ENCODE data around the gene SLC22A13.
"Not testable (repeated sequence)": the region's sequence is repeated elsewhere in the genome, so short reads cannot be mapped to it uniquely, and the experiment has no call there.

SLC22A13 gene, protein sequence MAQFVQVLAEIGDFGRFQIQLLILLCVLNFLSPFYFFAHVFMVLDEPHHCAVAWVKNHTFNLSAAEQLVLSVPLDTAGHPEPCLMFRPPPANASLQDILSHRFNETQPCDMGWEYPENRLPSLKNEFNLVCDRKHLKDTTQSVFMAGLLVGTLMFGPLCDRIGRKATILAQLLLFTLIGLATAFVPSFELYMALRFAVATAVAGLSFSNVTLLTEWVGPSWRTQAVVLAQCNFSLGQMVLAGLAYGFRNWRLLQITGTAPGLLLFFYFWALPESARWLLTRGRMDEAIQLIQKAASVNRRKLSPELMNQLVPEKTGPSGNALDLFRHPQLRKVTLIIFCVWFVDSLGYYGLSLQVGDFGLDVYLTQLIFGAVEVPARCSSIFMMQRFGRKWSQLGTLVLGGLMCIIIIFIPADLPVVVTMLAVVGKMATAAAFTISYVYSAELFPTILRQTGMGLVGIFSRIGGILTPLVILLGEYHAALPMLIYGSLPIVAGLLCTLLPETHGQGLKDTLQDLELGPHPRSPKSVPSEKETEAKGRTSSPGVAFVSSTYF
- total RNA-seq = 0 to 0.36 (median 0.31) reads per million in 4 donors

DNA sequence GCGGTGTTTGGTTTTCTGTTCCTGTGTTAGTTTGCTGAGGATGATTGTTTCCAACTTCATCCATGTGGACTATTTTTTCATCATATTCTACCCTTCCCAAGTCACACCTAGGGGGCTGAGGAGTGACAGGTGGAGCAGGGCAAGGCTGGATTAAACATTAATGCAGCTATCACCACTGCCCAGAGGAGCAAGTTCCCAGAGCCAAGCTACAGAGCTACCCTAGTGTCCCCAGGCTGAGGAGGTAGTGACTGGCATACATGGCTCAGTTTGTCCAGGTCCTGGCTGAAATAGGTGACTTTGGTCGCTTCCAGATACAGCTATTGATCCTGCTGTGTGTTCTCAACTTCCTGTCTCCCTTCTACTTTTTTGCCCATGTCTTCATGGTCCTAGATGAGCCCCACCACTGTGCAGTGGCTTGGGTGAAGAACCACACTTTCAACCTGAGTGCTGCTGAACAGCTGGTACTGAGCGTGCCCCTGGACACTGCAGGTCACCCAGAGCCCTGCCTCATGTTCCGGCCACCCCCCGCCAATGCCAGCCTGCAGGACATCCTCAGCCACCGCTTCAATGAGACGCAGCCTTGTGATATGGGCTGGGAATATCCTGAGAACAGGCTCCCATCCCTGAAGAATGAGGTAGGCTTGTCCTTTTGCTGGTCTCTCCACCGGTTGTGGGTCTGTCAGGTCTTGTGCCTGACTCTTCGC is at the start of gene SLC22A13:
Gene SLC22A13 (plus strand): TSS at position 209 of the 704 bp plus-strand sequence. CDS start 49 bp downstream, at position 258.
- DNase-seq = no peak

DNA sequence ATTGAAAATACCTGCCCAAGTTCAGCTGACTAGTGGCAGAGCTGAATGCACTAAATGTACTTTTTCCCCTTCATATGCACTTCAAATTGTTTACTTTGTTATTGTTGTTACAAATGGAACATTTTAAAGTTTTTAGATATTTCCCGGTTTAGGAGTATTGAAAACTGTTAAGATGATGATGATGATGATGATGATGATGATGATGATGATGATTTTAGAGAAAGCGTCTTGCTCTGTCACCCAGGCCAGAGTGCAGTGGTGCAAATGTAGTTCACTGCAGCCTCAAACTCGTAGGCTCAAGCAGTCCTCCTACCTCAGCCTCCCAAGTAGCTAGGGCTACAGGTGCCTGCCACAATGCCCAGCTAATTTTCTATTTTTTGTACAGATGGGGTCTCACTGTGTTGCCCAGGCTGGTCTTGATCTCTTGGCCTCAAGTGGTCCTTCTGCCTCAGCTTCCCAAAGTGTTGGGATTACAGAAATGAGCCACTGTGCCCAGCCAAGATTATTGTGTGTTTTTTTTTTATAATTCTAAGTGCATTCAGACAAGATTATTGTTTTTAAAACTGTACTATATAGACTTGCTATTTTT is 45.9 kb upstream of the SLC22A13 start:
- DNase-seq = no peak

DNA sequence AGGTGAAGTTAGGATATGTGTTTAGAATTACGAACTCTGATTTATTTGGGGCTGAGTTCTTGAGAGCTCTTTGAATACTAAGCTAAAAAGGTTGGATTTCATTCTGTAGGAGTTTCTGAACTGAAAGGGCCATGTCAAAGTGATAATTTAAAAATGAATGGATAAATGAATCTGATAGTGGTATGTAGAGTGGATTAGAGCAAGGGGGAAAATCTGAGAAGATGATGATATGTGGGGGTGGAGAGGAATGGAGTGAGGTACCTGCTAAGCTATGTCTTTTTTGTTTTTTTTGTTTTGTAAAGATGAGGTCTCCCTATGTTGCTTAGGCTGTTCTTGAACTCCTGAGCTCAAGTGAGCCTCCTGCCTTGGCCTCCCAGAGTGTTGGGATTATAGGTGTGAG is 44.6 kb upstream of the SLC22A13 start:
- no peak for DNase-seq

DNA sequence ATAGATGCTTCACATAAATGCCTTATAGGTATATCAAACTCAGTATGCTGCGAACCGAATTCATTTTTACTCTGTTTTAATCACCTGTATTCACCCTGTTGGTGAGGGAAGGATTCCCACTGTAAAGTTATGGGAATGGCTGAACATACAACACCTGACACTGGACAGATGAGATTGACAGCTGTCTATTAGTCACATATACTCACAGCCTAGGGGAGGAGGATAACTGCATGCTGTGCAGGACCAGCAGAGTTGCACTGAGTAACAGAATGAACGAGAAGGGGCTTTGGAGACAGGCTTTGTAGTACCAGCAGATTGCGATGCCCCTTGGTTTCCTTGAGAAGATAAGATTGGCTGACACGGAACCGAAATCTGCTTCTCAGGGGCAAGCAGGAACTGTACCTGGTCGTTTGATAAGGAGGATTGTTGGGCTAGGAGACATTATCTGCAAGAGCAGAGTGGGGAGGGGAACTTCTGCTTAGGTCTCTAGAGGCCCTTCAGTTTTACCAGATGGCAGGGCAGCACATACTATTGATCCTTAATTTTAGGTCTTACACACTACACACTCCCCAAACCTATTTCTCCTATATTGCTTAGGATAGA is 43.5 kb upstream of the SLC22A13 start:
- DNase-seq = no peak

DNA sequence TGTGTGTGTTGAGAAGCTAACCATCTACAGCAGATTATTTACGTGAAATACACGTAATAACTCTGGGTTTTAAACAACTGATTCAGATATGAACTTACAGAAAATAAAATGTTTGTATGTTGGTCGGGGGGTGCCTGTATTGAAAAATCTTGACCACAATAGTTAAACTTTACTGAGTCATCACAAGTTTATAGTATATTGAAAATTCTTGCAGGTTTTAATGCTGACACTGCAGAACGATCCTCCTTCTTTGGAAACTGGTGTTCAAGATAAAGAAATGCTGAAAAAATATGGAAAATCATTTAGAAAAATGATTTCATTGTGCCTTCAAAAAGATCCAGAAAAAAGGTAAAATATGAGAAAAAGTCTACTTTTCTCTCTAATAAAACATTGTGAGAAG is 41.3 kb upstream of the SLC22A13 start:
- DNase-seq = no peak

DNA sequence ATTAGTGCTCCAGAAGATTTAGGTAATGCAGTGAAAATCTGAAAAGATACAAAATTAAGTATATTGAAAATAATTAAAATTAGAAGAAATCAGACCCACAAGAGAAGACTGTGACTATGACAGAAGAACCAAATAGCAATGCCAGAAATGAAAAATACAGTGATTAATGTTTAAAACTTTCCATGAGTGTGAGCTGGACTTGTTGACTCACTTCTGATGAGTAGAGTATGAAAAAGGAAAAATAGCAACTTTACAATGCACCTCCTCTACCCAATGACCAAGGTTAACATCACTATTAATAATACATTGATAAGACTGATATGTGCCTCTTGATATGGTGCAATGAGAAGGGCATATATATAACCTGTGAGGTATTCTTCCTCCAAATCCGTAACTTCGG is 39.3 kb upstream of the SLC22A13 start:
- no peak for DNase-seq

DNA sequence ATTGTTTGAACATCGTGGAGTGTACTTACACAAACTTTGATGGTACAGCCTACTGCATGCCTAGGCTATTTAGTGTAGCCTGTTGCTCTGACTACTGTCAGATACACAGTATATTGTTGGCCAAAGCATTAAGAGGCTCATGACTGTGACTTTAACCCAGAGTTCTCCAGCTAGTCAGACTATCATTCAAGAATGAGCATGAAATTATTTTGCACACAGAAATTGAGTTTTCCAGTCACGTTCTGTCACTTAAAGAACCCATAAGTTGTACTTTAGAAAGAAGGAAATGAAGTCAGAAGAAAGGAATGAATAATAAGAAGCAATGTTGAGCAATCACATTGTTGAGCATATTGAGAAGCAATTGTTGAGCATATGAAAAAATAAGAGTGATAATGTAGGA is 37.6 kb upstream of the SLC22A13 start:
- DNase-seq = no peak

DNA sequence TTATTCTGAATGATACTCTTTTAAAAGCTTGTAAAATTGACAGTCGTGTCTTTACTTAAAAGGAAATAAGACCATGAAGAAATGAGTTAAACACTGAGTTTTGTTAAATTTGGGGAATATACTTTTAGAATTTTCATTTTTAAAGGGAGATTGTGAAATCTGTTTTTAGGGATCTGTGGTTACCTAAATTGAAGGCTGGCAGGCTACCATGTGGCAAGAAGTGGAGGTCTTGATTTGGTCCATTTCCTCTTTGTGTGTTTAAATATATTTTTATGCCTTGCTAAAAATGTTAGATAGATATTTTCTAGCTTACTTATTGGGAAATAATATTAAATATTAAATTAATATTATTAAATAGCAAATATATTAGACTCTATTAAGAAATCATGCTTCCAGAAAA is 36.6 kb upstream of the SLC22A13 start:
- DNase-seq = no peak

DNA sequence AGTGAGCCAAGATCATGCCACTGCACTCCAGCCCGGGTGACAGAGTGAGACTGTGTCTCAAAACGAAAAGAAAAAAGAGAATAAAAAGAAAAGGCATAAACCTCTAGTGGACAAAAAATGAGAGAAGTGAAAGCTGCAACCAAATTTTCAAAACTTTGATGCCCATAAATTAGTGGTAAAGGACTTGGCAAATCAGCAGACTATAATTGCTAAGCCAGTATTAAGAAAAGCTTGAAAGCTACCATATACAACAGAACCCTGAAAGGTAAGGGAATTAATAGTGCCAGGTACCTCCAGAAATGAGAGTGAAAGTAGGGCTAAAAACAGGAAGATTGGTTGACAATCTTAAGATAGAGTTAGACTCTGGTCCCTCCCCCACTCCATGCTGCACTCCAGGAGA is 32.9 kb upstream of the SLC22A13 start:
- DNase-seq = no peak

DNA sequence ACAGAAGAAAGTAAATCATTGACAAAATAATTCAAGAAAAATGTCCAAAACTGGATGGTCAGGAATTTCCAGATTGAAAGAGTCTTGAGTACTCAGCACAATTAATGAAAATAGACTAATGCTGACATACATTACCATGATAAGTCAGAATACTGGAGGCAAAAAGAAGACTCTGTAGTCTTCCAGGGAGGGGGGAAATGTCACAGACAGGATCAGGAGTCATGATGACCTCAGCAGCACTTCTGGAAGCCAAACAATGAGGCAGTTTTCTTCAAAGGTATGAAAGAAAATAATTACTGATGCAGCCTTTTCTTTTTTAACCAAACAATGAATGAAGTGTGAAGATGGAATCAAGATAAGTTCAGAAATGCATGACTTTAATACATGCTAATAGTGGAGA is 30.1 kb upstream of the SLC22A13 start:
- DNase-seq = no peak

DNA sequence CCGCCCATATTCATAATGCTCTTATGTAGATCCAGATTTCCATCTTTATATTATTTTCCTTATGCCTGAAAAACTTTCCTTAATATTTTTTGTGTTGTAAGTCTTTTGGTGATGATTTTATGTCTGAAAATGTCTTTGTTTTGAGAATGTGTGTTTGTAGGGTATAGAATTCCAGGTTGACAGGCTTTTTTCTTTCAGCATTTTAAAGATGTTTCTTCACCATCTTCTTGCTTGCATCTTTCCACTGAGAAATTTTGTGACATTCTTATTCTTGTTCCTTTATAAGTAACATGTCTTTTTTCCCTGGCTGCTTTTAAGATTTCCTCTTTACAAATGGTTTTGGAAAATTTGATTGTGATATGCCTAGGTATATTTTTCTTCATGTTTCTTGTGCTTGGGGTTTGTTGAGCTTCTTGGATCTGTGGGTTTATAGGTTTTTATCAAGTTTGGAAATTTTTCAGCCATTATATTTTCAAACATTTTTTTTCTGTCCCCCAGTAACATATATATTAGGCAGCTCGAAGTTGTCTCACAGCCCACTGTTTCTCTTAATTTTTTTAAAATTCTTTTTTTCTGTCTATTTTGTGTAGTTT is 27.1 kb upstream of the SLC22A13 start:
- no peak for DNase-seq

DNA sequence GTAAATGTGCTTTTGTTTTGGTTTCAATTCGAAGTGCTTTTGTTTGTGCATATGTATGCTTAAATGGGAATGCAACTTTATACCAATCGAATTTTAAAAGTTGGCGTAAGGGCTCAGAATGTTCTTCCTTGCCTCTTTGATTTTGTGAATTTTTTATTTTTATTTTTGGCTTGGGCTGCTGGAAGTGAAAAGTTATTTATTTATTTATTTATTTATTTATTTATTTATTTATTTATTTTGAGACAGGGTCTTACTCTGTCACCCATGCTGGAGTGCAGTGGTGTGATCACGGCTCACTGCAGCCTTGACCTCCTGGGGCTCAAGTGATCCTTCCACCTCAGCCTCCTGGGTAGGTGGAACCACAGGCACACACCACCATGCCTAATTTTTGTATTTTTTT is 22.8 kb upstream of the SLC22A13 start:
- DNase-seq = not testable (repeated sequence)

DNA sequence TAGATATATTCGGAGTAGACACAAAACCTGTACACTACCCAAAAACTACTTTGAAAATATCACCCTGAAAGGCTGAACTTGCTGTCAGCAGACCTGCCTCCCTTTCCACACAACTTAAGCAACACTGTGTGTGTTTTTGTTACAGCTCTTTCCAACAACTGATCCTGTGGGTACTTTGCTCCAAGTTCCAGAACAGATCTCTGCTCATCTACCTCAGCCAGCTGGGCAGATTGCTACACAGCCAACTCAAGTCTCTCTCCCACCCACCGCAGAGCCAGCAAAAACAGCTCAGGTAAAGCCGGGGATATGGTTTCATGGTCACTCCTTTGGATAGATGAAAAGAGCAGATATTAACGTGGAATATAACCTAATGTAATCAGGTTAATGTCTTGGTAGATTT is 19.7 kb upstream of the SLC22A13 start:
- no peak for DNase-seq

DNA sequence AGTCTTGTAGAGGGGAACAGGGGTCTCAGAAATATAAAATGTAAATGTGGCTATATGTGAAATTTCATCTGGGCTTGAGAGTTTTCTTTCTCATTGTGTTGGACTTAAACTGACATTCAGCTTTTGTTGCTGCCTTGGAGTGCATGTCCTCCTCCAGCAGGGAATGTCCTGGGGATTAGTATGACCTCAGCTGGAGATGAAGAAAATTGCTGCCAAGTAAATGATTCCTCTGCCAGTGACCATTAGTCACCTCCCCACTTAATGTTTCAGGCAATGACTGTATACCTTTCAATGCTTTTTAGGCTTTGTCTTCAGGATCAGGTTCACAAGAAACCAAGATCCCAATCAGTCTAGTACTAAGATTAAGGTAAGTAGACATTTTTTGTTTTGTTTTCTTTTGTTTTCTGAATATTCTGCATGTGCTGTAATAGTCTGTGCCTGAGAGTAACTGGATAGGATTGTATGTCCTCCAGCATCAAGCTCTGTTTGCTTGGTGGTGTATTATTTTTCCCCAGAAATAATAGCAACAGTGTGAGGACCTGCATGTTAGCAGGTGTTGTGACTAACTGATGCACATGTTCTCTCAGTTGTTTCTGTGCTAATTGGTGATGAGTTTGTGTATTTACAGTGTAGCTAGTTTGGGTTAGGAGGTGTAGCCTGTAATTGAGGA is 18.1 kb upstream of the SLC22A13 start:
- no peak for DNase-seq

DNA sequence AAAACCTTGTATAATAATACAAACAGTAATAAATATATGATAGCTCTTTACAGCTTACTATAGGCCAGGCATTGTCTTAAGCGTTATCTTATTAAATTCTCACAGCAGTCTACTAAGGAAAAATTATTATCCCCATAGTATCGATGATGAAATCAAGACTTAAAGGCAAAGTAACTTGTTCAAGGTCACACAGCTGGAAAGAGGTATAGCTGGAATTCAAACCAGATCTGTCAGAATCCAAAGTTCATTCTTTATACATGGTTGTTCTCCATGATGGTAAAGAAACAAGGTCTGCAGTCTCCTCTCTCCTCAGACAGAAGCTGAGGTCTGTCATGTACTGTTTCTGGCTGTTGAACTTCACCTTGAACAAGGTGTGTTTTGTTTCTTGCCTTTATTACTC is 15.4 kb upstream of the SLC22A13 start:
- no peak for DNase-seq

DNA sequence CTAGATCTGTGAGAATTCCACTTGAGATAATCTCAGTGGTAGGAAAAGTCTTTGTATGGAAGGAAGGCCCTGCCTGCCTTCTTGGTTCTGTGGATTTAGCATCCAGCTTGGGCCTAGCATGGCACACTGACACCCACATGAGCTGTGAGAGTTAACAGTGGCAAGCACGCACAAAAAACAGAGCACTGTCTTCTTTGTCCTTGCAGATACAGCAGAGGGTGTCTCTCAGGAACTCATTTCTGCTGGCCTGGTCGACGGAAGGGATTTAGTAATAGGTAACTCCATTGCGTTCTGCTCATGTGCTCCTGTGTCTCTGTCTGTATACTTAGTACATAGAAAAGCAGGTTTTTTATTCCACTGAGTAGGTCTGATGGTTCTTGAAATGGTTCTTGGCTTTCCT is 14.4 kb upstream of the SLC22A13 start:
- DNase-seq = no peak

DNA sequence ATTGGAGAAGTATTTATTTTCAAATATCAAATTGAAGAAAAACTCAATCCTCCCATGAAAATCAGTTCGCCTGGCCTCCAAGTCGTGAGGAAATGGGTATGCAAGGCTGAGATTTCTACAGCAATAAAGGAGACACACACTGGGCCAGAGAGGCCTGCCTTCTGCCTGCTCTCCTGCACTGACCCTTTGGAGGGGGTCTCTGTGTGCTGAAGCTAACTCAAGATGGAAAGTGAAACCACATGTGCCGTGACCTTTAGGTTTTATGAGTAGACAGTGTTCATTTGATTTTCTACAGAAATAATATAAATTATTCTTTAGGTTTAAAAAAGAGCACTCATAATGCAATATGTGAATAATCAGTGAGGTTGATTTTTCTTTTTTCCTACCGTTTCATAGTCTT is 11.9 kb upstream of the SLC22A13 start:
- DNase-seq = no peak

DNA sequence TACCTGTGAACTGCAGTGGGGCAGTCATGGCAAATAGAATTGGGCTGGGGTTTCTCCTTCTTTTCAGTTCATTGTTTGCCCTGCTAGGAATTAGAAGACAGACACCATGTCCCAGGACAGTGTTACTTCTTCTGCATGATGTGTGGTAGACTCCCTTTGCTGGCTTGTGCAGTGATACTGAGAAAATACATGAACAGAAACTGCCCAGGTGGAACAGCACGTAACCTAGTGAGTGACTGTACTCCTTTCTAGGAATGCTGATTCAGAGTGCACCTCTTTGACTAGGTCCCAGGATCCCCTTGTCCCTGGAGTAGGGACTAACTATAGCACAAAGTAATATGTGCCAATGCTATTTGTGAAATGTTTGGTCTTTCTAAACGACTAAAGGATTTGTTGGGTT is 10.7 kb upstream of the SLC22A13 start:
- DNase-seq = peak in 1 of 5 donors; percentile 8

DNA sequence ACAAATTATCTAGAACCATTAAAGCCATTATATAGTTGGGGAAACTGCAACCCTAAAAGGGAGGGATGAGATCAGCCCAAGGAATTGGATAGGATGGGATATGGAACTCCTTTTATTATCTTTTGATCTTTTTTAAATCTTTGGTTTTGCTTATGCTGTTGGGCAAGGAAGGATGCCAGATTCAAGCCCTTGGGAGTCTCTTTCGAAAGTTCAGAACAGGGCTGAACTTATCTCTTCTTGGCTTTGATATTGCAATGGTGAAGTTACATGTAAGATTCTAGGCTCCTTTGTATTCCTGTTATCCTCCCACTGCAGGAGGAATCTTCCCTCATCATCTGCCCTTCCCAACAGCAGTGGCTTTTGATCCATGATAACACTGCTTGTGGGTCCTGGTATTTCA is 10.0 kb upstream of the SLC22A13 start:
- no peak for DNase-seq

DNA sequence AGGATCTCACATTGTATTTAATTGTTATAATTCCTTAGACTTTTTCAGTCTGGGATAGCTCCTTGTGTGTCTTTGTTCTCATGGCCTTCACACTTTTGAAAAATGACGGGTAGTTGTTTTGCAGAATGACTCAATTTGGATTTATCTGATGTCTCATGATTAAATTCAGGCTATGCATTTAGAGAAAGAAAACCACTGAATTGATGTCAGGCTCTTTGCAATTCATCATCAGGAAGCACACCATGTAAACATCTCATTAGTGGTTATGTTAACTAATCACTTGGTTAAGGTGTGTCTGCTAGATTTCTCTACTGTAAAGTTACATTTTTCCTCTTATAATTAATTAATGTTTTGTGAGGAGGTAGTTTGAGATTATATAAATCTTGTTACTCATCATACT is 8.0 kb upstream of the SLC22A13 start:
- peak in 1 of 5 donors; percentile 18 for DNase-seq

DNA sequence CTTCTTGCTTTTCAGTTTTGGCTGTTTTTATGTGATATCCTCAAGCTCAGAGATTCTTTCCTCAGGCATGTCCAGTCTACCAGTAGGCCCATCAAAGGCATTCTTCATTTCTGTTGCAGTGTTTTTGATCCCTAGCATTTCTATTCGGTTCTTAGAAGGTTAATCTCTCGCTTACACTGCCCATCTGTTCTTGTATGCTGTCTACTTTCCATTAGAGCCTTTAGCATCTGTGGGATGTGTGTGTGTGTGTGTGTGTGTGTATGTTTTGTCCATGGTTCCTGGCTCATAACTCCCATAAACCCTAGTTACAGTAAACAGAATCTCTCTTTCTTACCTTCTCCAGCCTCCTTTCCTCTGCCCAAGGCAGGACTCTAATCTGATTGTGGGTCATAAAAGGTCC is 5.1 kb upstream of the SLC22A13 start:
- DNase-seq = no peak

DNA sequence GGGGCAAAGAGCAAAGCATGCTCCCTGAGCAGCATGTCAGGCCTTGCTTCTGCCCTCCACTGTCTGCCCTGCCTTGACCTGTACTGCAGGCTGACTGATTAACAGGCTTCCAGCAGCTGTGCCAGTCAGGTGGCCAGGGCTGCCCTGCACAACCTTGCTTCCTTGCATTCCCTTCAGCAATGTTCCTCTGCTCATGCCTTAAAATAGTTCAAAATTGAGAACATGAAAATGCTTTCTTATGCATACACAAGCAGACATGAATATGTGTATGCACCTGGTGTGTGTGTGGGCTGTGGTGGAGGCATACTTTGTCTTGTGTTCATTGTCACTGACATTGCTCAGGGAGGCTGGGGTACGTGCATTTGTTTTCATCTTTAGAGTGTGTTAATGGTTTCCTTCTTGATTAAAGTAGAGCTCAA is 1.2 kb upstream of the SLC22A13 start:
- no peak for DNase-seq

All from T-helper 1 cell (primary cell).